Heart left ventricle (tissue), 16 donors: Measurements from ENCODE around the gene RGS6. TPM values are rescaled to one million over a fixed set of nuclear protein-coding genes. Genes with fewer than 3 reads are reported as not detected.

Source experiments
- ATAC-seq, 4 donors: fragments of 200-7000 bp; cut with Tn5 transposase; one replicate each; pipeline ENCODE4 v1.9.1; 2020 to 2022; ENCODE audit warnings: moderate library complexity in 4 of 4, mild to moderate bottlenecking in 3 of 4, moderate number of reproducible peaks in 1 of 4
- DNase-seq, 5 donors: peaks; one replicate each; pipeline ENCODE4 v3.0.0-alpha.2; 2020
- H3K27ac ChIP-seq, 12 donors: fragments of 200-600 bp; sonication (generic) in 4 of 12; one replicate each; pipeline versions ENCODE4 v1.5.0 to v1.8.0; 2016 to 2022; ENCODE audit warnings: mild to moderate bottlenecking in 2 of 12
- H3K27me3 ChIP-seq, 9 donors: fragments of 200-600 bp; sonication (generic) in 2 of 9; one replicate each; pipeline versions ENCODE4 v1.5.1 to v1.8.0; 2016 to 2022; ENCODE audit warnings: mild to moderate bottlenecking in 3 of 9
- H3K36me3 ChIP-seq, 9 donors: fragments of 200-600 bp; sonication (generic) in 2 of 9; one replicate each; pipeline versions ENCODE4 v1.5.0 to v1.8.0; 2018 to 2022; ENCODE audit warnings: mild to moderate bottlenecking in 2 of 9
- H3K4me1 ChIP-seq, 12 donors: fragments of 200-600 bp; sonication (generic) in 4 of 12; one replicate each; pipeline versions ENCODE4 v1.5.0 to v1.8.0; 2016 to 2022; ENCODE audit warnings: mild to moderate bottlenecking in 3 of 12
- H3K4me3 ChIP-seq, 12 donors: fragments of 200-600 bp; sonication (generic) in 4 of 12; one replicate each; pipeline versions ENCODE4 v1.5.0 to v1.8.0; 2017 to 2022; ENCODE audit warnings: mild to moderate bottlenecking in 9 of 12, moderate library complexity in 4 of 12
- H3K9me3 ChIP-seq, 12 donors: fragments of 200-600 bp; sonication (generic) in 4 of 12; one replicate each; pipeline versions ENCODE4 v1.5.0 to v1.8.0; 2016 to 2022; ENCODE audit warnings: mild to moderate bottlenecking in 1 of 12
- POLR2A ChIP-seq, 2 donors: fragments of 450-650 bp; IDR thresholded peaks; one replicate each; pipeline ENCODE4 v1.6.1; 2017; ENCODE audit warnings: antibody characterized with exemption in 2 of 2, mild to moderate bottlenecking in 2 of 2, moderate library complexity in 2 of 2
- WGBS, 4 donors: extraction: QIAGEN DNeasy Blood & Tissue Kit in 2 of 4; methylation state at CpG; one replicate each; pipeline versions ENCODE4 v1.1.5 to v1.1.7; 2013 to 2018; 5-methylcytosine and 5-hydroxymethylcytosine counted together
- intact Hi-C, 10 donors: fragments of 100-400 bp; cut with DNase I; formaldehyde crosslinking; loops; one replicate each; pipeline versions ENCODE4 v1.11.1 to v1.14.2; 2022
- polyA plus RNA-seq, 2 donors: library from polyadenylated mRNA; stranded (reverse); fragments of 200-250 nt; gene quantifications; one replicate each; pipeline ENCODE4 v1.2.3, GENCODE V29; 2013
- total RNA-seq, 9 donors: library from RNA; depleted of rRNA in 2 of 9; stranded (reverse); fragments of >200 nt in 2 of 9; fragmentation: NEBNext Ultra II Directional in 3 of 9; extraction: Animal tissue kit (Norgen Biotek cat#: 25700) in 3 of 9; gene quantifications; one replicate each; pipeline versions ENCODE4 v1.1.0 to v1.2.4, GENCODE V29; 2016 to 2023
- TF ChIP-seq, protein P1 (sequence below), 12 donors: fragments of 200-600 bp; sonication (generic) in 4 of 12; IDR thresholded peaks; one replicate each; pipeline versions ENCODE4 v1.5.0 to v1.8.0; 2018 to 2022; ENCODE audit warnings: antibody characterized with exemption in 12 of 12, mild to moderate bottlenecking in 5 of 12
- donor health status: ischemic (EF 13 %, LVEDD 7.1; RV severe dilation, severe dysfunction).
- donor health status: healthy with polysubstance abuse.
- donor health status: DM: no; HTN: yes; CAD: no.
- donor health status: DM: no; HTN: no; CAD: no.
- donor health status: ischemic (EF 25% LVEDD 6.9; RV normal size, moderate dysfunction).
- donor health status: ischemic (EF 25% LVEDD 5.7; RV mildly dilated, moderate dysfunction).
- donor health status: healthy.
- donor health status: DM: yes; HTN: yes; CAD: no.
- donor health status: ischemic (EF 35%, LVEDD 5.7; RV mildly dilated, moderate dysfunction).
- donor health status: nonischemic (EF 11% LVEDD 7.7; RV severe dilation, severe dysfunction).
- donor health status: DM: yes; HTN: yes; CAD: no.
- donor health status: PGD.
- donor health status: ischemic (EF 29% LVEDD 5.4; RV normal size, mild dysfunction).
- donor health status: nonischemic (EF 23%, LVEDD 6.1; RV moderate dilation, normal function).

The RGS6 gene
- total and polyA plus RNA-seq, 11 donors = 1.3 to 25.4 (median 15.1) TPM

DNA sequence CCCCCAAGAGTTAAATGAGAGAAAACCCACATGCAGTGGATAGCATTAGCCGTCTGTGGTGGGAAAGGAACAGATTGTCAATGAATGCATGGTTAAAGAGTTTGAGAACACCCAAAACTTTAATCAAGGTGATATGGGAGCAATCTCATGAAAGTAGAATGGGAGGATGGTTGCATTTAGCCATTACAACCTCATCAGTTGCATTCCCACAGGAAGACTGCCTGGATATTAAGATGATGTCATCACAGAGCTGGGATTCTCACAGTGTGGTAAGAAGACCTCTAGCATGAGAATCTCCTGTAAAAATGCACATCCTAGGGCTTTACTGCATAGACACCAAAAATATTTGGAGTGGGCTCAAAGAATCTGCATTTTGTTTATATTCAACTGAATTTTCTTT, 284.9 kb downstream of the RGS6 start:
- no peak overlapping the region for H3K4me3 ChIP-seq
- WGBS, 4 donors = 77 to 97% (median 89%) methylated on average over 1 of the region's 1 CpG
- no peak overlapping the region for H3K27ac ChIP-seq
- peaks cover 0 to 8% (median 0%) of the 10 kb centered on the region in 12 donors for H3K9me3 ChIP-seq
- no peaks in the 10 kb centered on the region for H3K4me1 ChIP-seq
- TF ChIP-seq, protein P1, sequence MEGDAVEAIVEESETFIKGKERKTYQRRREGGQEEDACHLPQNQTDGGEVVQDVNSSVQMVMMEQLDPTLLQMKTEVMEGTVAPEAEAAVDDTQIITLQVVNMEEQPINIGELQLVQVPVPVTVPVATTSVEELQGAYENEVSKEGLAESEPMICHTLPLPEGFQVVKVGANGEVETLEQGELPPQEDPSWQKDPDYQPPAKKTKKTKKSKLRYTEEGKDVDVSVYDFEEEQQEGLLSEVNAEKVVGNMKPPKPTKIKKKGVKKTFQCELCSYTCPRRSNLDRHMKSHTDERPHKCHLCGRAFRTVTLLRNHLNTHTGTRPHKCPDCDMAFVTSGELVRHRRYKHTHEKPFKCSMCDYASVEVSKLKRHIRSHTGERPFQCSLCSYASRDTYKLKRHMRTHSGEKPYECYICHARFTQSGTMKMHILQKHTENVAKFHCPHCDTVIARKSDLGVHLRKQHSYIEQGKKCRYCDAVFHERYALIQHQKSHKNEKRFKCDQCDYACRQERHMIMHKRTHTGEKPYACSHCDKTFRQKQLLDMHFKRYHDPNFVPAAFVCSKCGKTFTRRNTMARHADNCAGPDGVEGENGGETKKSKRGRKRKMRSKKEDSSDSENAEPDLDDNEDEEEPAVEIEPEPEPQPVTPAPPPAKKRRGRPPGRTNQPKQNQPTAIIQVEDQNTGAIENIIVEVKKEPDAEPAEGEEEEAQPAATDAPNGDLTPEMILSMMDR (IDR thresholded peaks at IDR 0.05) = no peak
- TF ChIP-seq POLR2A (IDR thresholded peaks at IDR 0.05) = no peak
- H3K27me3 ChIP-seq = no peaks in the 10 kb centered on the region
- H3K36me3 ChIP-seq = no peaks in the 10 kb centered on the region
- intact Hi-C loops = no loop called here
- DNase-seq (no peak), ATAC-seq (no peak)

DNA sequence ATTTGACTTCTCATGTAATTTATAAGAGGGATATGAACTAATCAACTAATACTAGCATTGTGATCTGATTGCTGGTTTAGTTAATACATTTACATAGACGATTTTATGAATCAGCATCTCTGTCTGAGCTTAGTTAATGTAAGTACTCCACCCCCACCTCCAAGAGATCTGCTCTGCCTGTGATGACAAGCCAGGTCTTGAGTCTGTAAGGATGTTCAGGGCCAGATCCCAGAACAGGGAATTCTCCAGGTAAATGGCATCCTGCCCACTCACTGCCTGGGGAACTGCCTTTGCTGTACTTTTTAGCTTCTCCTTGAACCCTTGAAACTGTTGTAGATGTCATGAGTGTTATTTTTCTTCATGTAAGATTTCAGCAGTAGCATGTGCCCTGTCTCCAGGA, 289.8 kb downstream of the RGS6 start:
- no peak overlapping the region for H3K4me3 ChIP-seq
- DNase-seq (no peak), ATAC-seq (no peak)
- no peaks in the 10 kb centered on the region for H3K27me3 ChIP-seq
- intact Hi-C loops = no loop called here
- H3K4me1 ChIP-seq = no peaks in the 10 kb centered on the region
- no peaks in the 10 kb centered on the region for H3K36me3 ChIP-seq
- TF ChIP-seq, protein P1 (IDR thresholded peaks at IDR 0.05) = no peak
- no peak for TF ChIP-seq POLR2A (IDR thresholded peaks at IDR 0.05)
- WGBS, 4 donors = 68 to 95% (median 74%) methylated on average over 1 of the region's 1 CpG
- H3K27ac ChIP-seq = no peak overlapping the region
- peaks cover 0 to 8% (median 0%) of the 10 kb centered on the region in 12 donors for H3K9me3 ChIP-seq

DNA sequence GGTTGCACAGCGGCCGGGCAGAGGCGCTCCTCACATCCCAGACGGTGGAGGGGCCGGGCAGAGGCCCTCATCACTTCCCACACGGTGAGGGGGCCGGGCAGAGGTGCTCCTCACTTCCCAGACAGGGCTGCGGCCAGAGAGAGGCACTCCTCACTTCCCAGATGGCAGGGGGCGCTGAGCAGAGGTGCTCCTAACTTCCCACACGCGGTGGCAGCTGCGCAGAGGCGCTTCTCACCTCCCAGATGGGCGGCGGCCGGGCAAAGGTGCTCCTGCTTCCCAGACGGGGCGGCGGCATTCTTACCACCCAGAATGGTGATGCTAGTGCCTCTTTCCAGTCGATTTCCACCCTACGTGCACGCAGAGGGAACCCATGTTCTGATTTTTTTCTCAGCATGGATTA, 304.4 kb downstream of the RGS6 start:
- no peak overlapping the region for H3K27ac ChIP-seq
- no peaks in the 10 kb centered on the region for H3K4me1 ChIP-seq
- H3K27me3 ChIP-seq = no peaks in the 10 kb centered on the region
- no peaks in the 10 kb centered on the region for H3K36me3 ChIP-seq
- TF ChIP-seq, protein P1 (IDR thresholded peaks at IDR 0.05) = no peak
- TF ChIP-seq POLR2A (IDR thresholded peaks at IDR 0.05) = no peak
- intact Hi-C loops = no loop called here
- no peak overlapping the region for H3K4me3 ChIP-seq
- DNase-seq (peak in 1 of 5 donors; percentile 63), ATAC-seq (no peak)
- WGBS, 4 donors = 82 to 94% (median 86%) methylated on average over 22 of the region's 22 CpGs
- H3K9me3 ChIP-seq = no peaks in the 10 kb centered on the region

DNA sequence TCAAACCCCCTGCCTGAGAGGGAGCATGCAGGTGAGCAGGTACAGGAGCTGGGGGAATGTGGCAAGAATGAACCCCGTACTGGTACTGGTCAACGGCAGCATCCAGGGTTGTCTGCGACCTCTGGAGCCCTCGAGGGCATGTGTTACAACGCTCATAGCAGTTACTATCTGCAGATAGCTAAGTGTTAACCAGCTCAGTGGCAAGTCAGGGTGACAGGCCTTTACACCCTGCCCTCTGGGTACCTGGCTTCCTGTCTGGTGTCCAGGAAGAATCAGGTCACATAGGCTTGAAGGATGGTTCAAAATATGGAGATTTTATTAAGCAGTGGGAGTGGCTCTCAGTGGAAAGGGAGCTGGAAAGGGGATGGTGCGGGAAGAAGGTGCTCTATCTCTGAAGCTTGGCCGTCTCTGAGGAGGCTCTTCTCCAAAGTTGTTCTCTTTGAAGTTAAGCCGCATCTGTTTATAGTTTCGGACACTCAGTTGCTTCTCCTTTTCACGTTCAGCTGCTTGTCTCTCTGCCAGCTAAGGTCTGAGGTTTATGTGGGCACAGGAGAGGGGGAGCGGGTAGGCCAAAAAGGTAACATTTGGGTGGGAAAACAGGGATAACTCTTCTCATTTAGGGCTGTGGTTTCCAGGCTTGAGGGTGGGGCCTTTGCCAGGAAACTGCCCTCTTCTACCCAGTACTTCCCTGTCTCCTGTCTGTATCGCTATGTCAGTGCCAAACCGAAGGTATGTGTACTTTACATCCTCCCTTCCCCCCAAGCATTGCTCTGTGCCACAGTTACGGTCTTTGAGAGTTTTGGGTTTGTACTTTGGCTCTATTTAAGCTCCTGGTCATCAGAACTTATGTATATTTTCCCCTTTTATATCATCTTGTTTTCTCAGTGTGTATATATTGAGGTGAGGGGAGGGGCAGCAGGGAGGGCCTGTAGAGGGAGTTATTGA, 305.8 kb downstream of the RGS6 start:
- no peaks in the 10 kb centered on the region for H3K27me3 ChIP-seq
- H3K36me3 ChIP-seq = no peaks in the 10 kb centered on the region
- no peak overlapping the region for H3K27ac ChIP-seq
- 77 to 84% (median 80%) methylated on average over 13 to 14 of the region's 14 CpGs for WGBS, 4 donors
- no peak for ATAC-seq
- no peak overlapping the region for H3K4me3 ChIP-seq
- intact Hi-C loops = no loop called here
- H3K4me1 ChIP-seq = no peaks in the 10 kb centered on the region
- TF ChIP-seq POLR2A (IDR thresholded peaks at IDR 0.05) = no peak
- TF ChIP-seq, protein P1 (IDR thresholded peaks at IDR 0.05) = no peak
- no peaks in the 10 kb centered on the region for H3K9me3 ChIP-seq
- DNase-seq = no peak
